HepG2 (cell line): Measurements from ENCODE around the gene DLST. TPM values are rescaled to one million over a fixed set of nuclear protein-coding genes. Genes with fewer than 3 reads are reported as not detected.

Source experiments
- CSRNP1 ChIP-seq: sonication (generic); formaldehyde crosslinking; IDR thresholded peaks from 2 replicates; pipeline ENCODE4 v1.8.1; 2023; ENCODE audit warnings: mild to moderate bottlenecking, missing genetic modification reagents
- E2F5 ChIP-seq: sonication (generic); formaldehyde crosslinking; conservative IDR thresholded peaks from 2 replicates; pipeline ENCODE4 v1.4.0; 2020; ENCODE audit warnings: missing genetic modification reagents
- EED ChIP-seq: sonication (generic); formaldehyde crosslinking; IDR thresholded peaks from 2 replicates; pipeline ENCODE4 v1.5.0; 2020; ENCODE audit warnings: mild to moderate bottlenecking, missing genetic modification reagents
- ETV6 ChIP-seq: sonication (generic); formaldehyde crosslinking; conservative IDR thresholded peaks from 2 replicates; pipeline ENCODE4 v1.4.0; 2020; ENCODE audit warnings: missing genetic modification reagents
- HMG20A ChIP-seq: IDR thresholded peaks from 2 replicates; pipeline ENCODE4 v1.6.1; 2016; ENCODE audit warnings: borderline replicate concordance
- ISL2 ChIP-seq: sonication (generic); formaldehyde crosslinking; IDR thresholded peaks from 2 replicates; pipeline ENCODE4 v1.5.0; 2020; ENCODE audit warnings: missing genetic modification reagents
- NR0B2 ChIP-seq: sonication (generic); formaldehyde crosslinking; IDR thresholded peaks from 2 replicates; pipeline ENCODE4 v1.4.0; 2020; ENCODE audit warnings: mild to moderate bottlenecking, missing genetic modification reagents
- NR2C2 ChIP-seq: sonication (generic); formaldehyde crosslinking; IDR thresholded peaks from 2 replicates; pipeline ENCODE4 v1.4.0; 2020; ENCODE audit warnings: missing genetic modification reagents, mild to moderate bottlenecking, moderate library complexity, borderline replicate concordance
- POLR2A ChIP-seq, 2 experiments: IDR thresholded peaks; 2 replicates each; pipeline ENCODE4 v1.6.1; 2011; ENCODE audit warnings: low read depth in 2 of 2, low read length in 2 of 2, mild to moderate bottlenecking in 1 of 2, moderate library complexity in 1 of 2; ENCODE audit not compliant: insufficient read depth in 1 of 2
- PPARG ChIP-seq: conservative IDR thresholded peaks from 2 replicates; pipeline ENCODE4 v1.6.1; 2016; ENCODE audit warnings: missing biosample characterization, missing genetic modification reagents
- REPIN1 ChIP-seq: sonication (generic); formaldehyde crosslinking; IDR thresholded peaks from 2 replicates; pipeline ENCODE4 v1.8.0; 2022; ENCODE audit warnings: missing genetic modification reagents, low read depth, mild to moderate bottlenecking, borderline replicate concordance
- RFX1 ChIP-seq: fragments of 450-650 bp; IDR thresholded peaks from 2 replicates; pipeline ENCODE4 v1.6.1; 2017
- RFXANK ChIP-seq: IDR thresholded peaks from 2 replicates; pipeline ENCODE4 v1.6.1; 2016
- RXRB ChIP-seq: IDR thresholded peaks from 2 replicates; pipeline ENCODE4 v1.6.1; 2016; ENCODE audit warnings: borderline replicate concordance, missing genetic modification reagents, missing compliant biosample characterization
- SIX1 ChIP-seq: sonication (generic); formaldehyde crosslinking; IDR thresholded peaks from 2 replicates; pipeline ENCODE4 v1.4.0; 2020; ENCODE audit warnings: missing genetic modification reagents, borderline replicate concordance
- TOPORS ChIP-seq: sonication (generic); formaldehyde crosslinking; IDR thresholded peaks from 2 replicates; pipeline ENCODE4 v1.8.0; 2023; ENCODE audit warnings: mild to moderate bottlenecking, missing genetic modification reagents
- U2AF1 ChIP-seq: fragments of 200-400 bp; formaldehyde crosslinking; optimal IDR thresholded peaks from 2 replicates; pipeline ENCODE3; 2017; ENCODE audit warnings: mild to moderate bottlenecking, low read depth, low read length
- USF2 ChIP-seq, 2 experiments: sonication (generic) in 1 of 2; formaldehyde crosslinking in 1 of 2; IDR thresholded peaks; 2 replicates each; pipeline versions ENCODE4 v1.5.1 to v1.6.1; 2011 to 2020; ENCODE audit warnings: borderline replicate concordance in 1 of 2, low read depth in 1 of 2, low read length in 1 of 2, mild to moderate bottlenecking in 1 of 2, missing genetic modification reagents in 1 of 2, moderate library complexity in 1 of 2
- ZFX ChIP-seq: sonication (generic); formaldehyde crosslinking; IDR thresholded peaks from 2 replicates; pipeline ENCODE4 v1.4.0; 2020; ENCODE audit warnings: mild to moderate bottlenecking, low read depth, missing genetic modification reagents, moderate library complexity
- ZNF282 ChIP-seq: fragments of 450-650 bp; IDR thresholded peaks from 2 replicates; pipeline ENCODE4 v1.6.1; 2018; ENCODE audit not compliant: partially characterized antibody
- ZNF619 ChIP-seq: sonication (generic); formaldehyde crosslinking; IDR thresholded peaks from 2 replicates; pipeline ENCODE4 v1.4.0; 2020; ENCODE audit warnings: mild to moderate bottlenecking, missing genetic modification reagents
- ZNF639 ChIP-seq: conservative IDR thresholded peaks from 2 replicates; pipeline ENCODE4 v1.6.1; 2018; ENCODE audit warnings: missing genetic modification reagents
- ZNF724P ChIP-seq: sonication (generic); formaldehyde crosslinking; IDR thresholded peaks from 2 replicates; pipeline ENCODE4 v1.8.0; 2022; ENCODE audit warnings: missing genetic modification reagents, borderline replicate concordance
- ZNF883 ChIP-seq: sonication (generic); formaldehyde crosslinking; IDR thresholded peaks from 2 replicates; pipeline ENCODE4 v1.5.1; 2020; ENCODE audit warnings: mild to moderate bottlenecking, missing genetic modification reagents; ENCODE audit errors: not compliant biosample characterization
- polyA plus RNA-seq, 8 experiments: library from polyadenylated mRNA; depleted of rRNA in 3 of 8; stranded (reverse) in 7 of 8; unstranded in 1 of 8; fragments of >200 nt; fragmentation: Illumina TruSeq in 4 of 8; extraction: Trizol in 4 of 8; gene quantifications; 2 replicates each; pipeline versions ENCODE4 v1.2.1 to v1.2.3, GENCODE V29; 2011 to 2016; ENCODE audit warnings: low read depth in 4 of 8, missing spikeins in 1 of 8, mixed read lengths in 1 of 8; ENCODE audit not compliant: insufficient read depth in 1 of 8
- total RNA-seq, 5 experiments: library from RNA; depleted of rRNA; stranded (reverse); fragments of >200 nt; fragmentation: Illumina TruSeq; extraction: Trizol; gene quantifications; 2 replicates each; pipeline ENCODE4 v1.2.3, GENCODE V29; 2016; ENCODE audit warnings: low read depth in 1 of 5

Gene DLST
- total and polyA plus RNA-seq, 2 of the 13 experiments (the other 11 are each of a cell fraction or from before 2014, with no cell fraction given), result 56.5 to 94.3 TPM

- peak; percentile 64; the same call in 1 of the 2 replicates for TF ChIP-seq NR2C2
- TF ChIP-seq REPIN1, result no peak; the same call in 1 of the 2 replicates
- 0 out of 2 replicates have a peak, but pooled peaks have one; percentile 40 for TF ChIP-seq ETV6 (CRISPR knock-in tag)
- TF ChIP-seq E2F5 (CRISPR knock-in tag), result no peak
- TF ChIP-seq ZNF282, result no peak
- TF ChIP-seq ZNF639, result no peak
- TF ChIP-seq ISL2, result peak; percentile 30; the same call in 1 of the 2 replicates
- peak; percentile 68 for TF ChIP-seq U2AF1
- peak; percentile 67; the same call in 1 of the 2 replicates for TF ChIP-seq RXRB (CRISPR knock-in tag)
- TF ChIP-seq TOPORS (CRISPR knock-in tag), result peak; percentile 71; the same call in 1 of the 2 replicates
- TF ChIP-seq POLR2A (IDR thresholded peaks at IDR 0.05; ENCODE audit: insufficient read depth in 1 of 2, low read depth in 2 of 2, low read length in 2 of 2), result peak; percentile 71 to 91
- TF ChIP-seq NR0B2 (CRISPR knock-in tag), result no peak
- TF ChIP-seq HMG20A (CRISPR knock-in tag), result 0 out of 2 replicates have a peak, but pooled peaks have one; percentile 26
- TF ChIP-seq CSRNP1, result peak; percentile 67; the same call in 1 of the 2 replicates
- no peak for TF ChIP-seq USF2 (IDR thresholded peaks at IDR 0.05; ENCODE audit: low read depth, low read length)
- no peak for TF ChIP-seq USF2 (CRISPR knock-in tag; IDR thresholded peaks at IDR 0.05; ENCODE audit: borderline replicate concordance)
- no peak; the same call in 1 of the 2 replicates for TF ChIP-seq SIX1 (CRISPR knock-in tag)
- TF ChIP-seq RFXANK (CRISPR knock-in tag), result no peak
- TF ChIP-seq ZNF724P (CRISPR knock-in tag), result no peak
- no peak for TF ChIP-seq RFX1
- no peak for TF ChIP-seq EED
- TF ChIP-seq ZFX (CRISPR knock-in tag), result peak; percentile 95
- TF ChIP-seq ZNF883 (CRISPR knock-in tag), result no peak
- TF ChIP-seq PPARG (CRISPR knock-in tag), result peak; percentile 70
- TF ChIP-seq ZNF619 (CRISPR knock-in tag), result peak; percentile 46; the same call in 1 of the 2 replicates
Measured at GRCh38 chr14:74881431-74882102, at the start of gene DLST (continued).
